Forelimb muscle (tissue), 1 donor: ENCODE measurements around the gene LIPM. TPM values are rescaled to one million over a fixed set of nuclear protein-coding genes. Genes with fewer than 3 reads are reported as not detected.

Source experiments
- DNase-seq: peaks from one replicate; pipeline ENCODE4 v3.0.0-alpha.2; 2013; ENCODE audit warnings: low read depth
- polyA plus RNA-seq: library from polyadenylated mRNA; unstranded; fragments of 120-200 nt; gene quantifications from one replicate; pipeline ENCODE4 v1.2.1, GENCODE V29; 2013; ENCODE audit not compliant: insufficient read length

Gene LIPM, protein sequence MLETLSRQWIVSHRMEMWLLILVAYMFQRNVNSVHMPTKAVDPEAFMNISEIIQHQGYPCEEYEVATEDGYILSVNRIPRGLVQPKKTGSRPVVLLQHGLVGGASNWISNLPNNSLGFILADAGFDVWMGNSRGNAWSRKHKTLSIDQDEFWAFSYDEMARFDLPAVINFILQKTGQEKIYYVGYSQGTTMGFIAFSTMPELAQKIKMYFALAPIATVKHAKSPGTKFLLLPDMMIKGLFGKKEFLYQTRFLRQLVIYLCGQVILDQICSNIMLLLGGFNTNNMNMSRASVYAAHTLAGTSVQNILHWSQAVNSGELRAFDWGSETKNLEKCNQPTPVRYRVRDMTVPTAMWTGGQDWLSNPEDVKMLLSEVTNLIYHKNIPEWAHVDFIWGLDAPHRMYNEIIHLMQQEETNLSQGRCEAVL
- polyA plus RNA-seq, result not detected

GRCh38 chr10:88802523-88803285 is at the start of gene LIPM:
LIPM (plus strand) TSS chr10:88802730; CDS start chr10:88802897, 167 bp downstream.
- DNase-seq, result no peak

GRCh38 chr10:88754287-88754686 is 48.2 kb upstream of the LIPM start:
- no peak for DNase-seq

DNA sequence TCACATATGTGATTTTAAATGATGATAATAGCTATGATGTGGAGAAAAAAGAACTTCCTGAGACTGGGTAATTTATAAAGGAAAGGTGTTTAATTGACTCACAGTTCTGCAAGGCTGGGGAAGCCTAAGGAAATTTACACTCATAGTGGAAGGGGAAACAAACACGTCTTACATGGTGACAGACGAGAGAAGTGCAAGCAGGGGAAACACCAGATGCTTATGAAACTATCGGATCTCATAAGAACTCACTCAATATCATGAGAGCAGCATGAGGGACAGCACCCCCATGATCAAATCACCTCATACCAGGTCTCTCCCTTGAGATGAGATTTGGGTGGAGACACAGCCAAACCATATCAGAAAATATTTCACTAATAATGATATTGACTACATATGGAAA is 46.8 kb upstream of the LIPM start:
- DNase-seq, result no peak

GRCh38 chr10:88756660-88757059 is 45.9 kb upstream of the LIPM start:
- DNase-seq, result no peak

- no peak for DNase-seq
These were observed 43.0 kb upstream of the LIPM start, which contains the start of gene LIPN for GRCh38 chr10:88759366-88760101. LIPN (plus strand) TSS chr10:88760020; CDS start chr10:88761406, 1,386 bp downstream.

DNA sequence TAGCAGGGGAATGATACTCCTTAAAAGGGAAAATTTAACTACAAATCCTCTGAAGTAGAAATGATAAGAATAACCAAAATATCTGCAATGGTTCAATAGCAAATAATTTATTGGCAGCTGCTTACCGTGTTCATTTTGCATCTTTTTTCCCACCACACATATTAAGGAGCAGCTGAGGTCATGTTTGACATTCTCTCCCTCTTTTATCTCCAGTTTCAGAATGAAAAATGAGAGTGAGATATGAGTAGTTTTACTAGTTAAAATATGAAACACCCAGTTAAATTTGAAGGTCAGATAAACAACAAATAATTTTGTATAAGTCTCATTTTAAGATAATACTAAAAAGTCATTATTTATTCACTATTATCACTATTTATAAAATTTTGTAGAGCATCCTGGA is 39.6 kb upstream of the LIPM start:
- no peak for DNase-seq

GRCh38 chr10:88763441-88763840 is 39.1 kb upstream of the LIPM start:
- DNase-seq, result no peak

DNA sequence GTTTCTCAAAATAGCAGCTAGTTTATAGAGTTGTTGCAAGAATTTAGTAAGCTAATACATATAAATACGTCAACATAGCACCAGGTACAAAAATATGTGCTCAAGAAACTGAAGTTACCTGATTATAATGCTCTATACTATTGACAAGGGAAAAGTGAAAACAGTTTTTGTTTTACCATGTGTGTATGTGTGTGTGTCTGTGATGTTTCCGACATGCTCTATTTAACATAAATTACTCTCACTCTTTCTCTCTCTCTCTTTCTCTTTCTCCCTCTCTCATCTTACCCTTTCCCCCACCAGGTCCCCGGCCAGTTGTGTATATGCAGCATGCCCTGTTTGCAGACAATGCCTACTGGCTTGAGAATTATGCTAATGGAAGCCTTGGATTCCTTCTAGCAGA is 38.4 kb upstream of the LIPM start:
- no peak for DNase-seq

- DNase-seq, result no peak
These were observed 36.7 kb upstream of the LIPM start for GRCh38 chr10:88765816-88766215.

GRCh38 chr10:88769384-88769783 is 33.1 kb upstream of the LIPM start:
- no peak for DNase-seq

DNA sequence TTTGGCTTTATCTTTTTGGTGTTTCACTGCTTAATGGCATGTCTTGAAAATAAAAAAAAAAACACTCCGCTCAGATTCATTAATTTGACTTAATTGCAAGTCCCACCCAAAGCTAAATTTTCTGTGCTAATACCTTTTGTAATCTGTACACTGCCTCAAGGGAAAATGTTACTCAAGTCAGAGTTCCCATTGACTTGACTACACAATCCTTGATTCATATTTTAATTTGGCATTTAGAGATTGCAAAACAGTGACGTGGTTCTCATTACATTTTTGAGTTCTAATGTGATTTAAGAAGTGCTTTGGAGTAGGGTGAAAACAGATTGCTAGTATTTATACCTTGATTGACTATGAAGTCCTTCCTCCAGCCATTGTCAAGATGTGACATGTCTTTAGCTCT is 21.3 kb upstream of the LIPM start:
- no peak for DNase-seq

DNA sequence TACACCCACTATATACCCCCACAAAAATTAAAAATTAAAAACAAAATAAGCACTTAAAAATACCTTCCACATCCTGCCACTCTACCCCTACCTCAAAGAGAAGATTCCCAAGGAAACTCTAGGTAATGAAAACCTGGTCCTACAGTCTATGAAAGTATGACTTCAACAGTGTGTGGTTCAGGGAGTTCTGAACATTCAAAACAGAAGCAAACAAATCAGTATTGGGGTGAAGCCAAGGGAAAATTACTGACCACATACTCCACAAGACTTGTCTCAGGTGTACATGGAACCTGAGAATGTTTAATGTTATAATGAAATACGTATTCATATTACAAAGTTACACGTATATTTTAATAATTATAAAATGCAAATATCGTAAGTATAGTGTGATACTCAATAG is 20.3 kb upstream of the LIPM start:
- DNase-seq, result no peak

- no peak for DNase-seq
These were observed 18.8 kb upstream of the LIPM start for GRCh38 chr10:88783724-88784123.

- no peak for DNase-seq
These were observed 16.3 kb upstream of the LIPM start for GRCh38 chr10:88786032-88786770.

GRCh38 chr10:88787463-88787862 is 15.1 kb upstream of the LIPM start:
- no peak for DNase-seq

GRCh38 chr10:88788924-88789323 is 13.6 kb upstream of the LIPM start:
- DNase-seq, result no peak

DNA sequence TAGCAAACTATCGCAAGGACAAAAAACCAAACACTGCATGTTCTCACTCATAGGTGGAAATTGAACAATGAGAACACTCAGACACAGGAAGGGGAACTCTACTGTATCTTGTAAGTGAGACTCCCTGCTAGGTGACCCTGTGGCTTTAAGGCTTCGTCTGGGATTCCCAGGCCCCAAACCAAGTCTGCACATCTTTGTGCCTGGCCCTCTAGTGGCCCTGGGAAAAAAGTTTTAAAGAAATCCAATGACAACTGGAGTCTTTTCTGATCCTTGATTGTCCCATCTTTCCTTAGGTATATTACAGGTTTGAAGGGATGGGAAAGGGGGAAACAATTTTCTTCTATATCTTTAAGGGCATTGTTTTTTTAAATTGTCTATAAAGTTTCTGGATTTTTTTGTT is 10.6 kb upstream of the LIPM start:
- no peak for DNase-seq

DNA sequence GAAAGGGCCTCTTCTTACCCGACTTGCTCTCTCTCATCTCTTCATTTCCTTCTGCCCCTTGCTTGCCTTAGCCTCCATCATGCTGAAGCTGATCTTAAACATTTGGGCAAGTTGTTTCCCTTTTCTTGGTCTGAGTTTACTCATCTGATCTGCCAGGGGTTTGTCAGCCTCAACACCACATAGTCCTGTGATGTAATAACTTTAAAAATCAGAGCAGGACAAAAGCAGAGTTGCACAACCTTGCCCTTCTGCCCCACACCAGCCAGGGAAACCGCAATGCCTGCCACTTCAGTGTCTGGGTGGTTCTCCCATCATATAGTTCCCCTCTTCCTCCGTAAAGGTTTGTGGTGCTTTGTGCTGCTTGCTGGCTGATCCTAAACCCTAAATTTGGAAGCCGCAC is 9.9 kb upstream of the LIPM start:
- DNase-seq, result no peak

- DNase-seq, result no peak
These were observed 8.7 kb upstream of the LIPM start for GRCh38 chr10:88793712-88794299.

DNA sequence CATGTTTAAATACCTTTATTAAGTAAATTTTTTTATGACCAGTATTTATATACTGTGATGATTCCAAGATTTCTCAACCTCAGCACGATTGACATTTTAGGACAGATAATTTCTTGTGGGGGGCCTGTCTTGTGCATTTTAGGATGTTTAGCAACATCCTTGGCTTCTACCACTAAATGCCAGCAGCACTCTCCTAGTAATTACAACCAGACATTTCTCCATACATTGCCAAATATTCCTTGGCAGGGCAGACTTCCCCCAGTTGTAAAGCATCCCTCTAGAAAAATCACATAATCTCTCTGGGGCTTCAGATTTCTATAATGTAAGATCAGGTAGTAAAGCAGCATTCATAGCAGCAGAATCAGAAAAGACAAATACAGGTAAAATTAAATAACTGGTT is 7.8 kb upstream of the LIPM start:
- DNase-seq, result no peak
